ENCODE data around the gene SLC25A44. TPM values are rescaled to one million over a fixed set of nuclear protein-coding genes. Genes with fewer than 3 reads are reported as not detected.

Gene SLC25A44
- total RNA-seq, 1 donor, result 18.6 TPM

GRCh38 chr1:156149374-156150332 is 44.3 kb upstream of the SLC25A44 start:
- no peak for TF ChIP-seq CTCF (IDR thresholded peaks at IDR 0.05; ENCODE audit: insufficient read depth, low read depth, low read length)
- no peak for DNase-seq (ENCODE audit: low read depth)
- H3K4me3 ChIP-seq (ENCODE audit: low read depth, low read length), result no peak overlapping the region

- DNase-seq (ENCODE audit: low read depth), result no peak
- no peak for TF ChIP-seq CTCF (IDR thresholded peaks at IDR 0.05; ENCODE audit: insufficient read depth, low read depth, low read length)
- no peak overlapping the region for H3K4me3 ChIP-seq (ENCODE audit: low read depth, low read length)
These were observed 43.4 kb upstream of the SLC25A44 start for GRCh38 chr1:156150333-156151011.

- no peak overlapping the region for H3K4me3 ChIP-seq (ENCODE audit: low read depth, low read length)
- peak; percentile 67 for DNase-seq (ENCODE audit: low read depth)
- TF ChIP-seq CTCF (IDR thresholded peaks at IDR 0.05; ENCODE audit: insufficient read depth, low read depth, low read length), result no peak
These were observed 42.7 kb upstream of the SLC25A44 start for GRCh38 chr1:156151093-156151688.

- no peak for DNase-seq (ENCODE audit: low read depth)
- no peak overlapping the region for H3K4me3 ChIP-seq (ENCODE audit: low read depth, low read length)
- no peak for TF ChIP-seq CTCF (IDR thresholded peaks at IDR 0.05; ENCODE audit: insufficient read depth, low read depth, low read length)
These were observed 41.3 kb upstream of the SLC25A44 start for GRCh38 chr1:156152628-156153027.

- no peak for TF ChIP-seq CTCF (IDR thresholded peaks at IDR 0.05; ENCODE audit: insufficient read depth, low read depth, low read length)
- no peak within 1 kb of the TSS for H3K4me3 ChIP-seq (ENCODE audit: low read depth, low read length)
- DNase-seq (ENCODE audit: low read depth), result no peak
These were observed 40.5 kb upstream of the SLC25A44 start, which contains the start of gene SEMA4A for GRCh38 chr1:156153362-156153761. TSS of gene SEMA4A (plus strand) at chr1:156153585. CDS start at chr1:156154579, 994 bp downstream.

- H3K4me3 ChIP-seq (ENCODE audit: low read depth, low read length), result no peak overlapping the region
- no peak for TF ChIP-seq CTCF (IDR thresholded peaks at IDR 0.05; ENCODE audit: insufficient read depth, low read depth, low read length)
These were observed 39.6 kb upstream of the SLC25A44 start for GRCh38 chr1:156154317-156154749.

More at GRCh38 chr1:156154317-156154749, 39.6 kb upstream of the SLC25A44 start:
- no peak for DNase-seq (ENCODE audit: low read depth)

Data from fibroblast of villous mesenchyme (primary cell).